NB4 (cell line): Measurements from ENCODE around the gene BLTP3B.

Source experiments
- MAX ChIP-seq: IDR thresholded peaks from 2 replicates; pipeline ENCODE4 v1.6.1; 2011; ENCODE audit warnings: low read depth, low read length
- MYC ChIP-seq: IDR thresholded peaks from 2 replicates; pipeline ENCODE4 v1.6.1; 2011; ENCODE audit warnings: low read depth, low read length
- POLR2A ChIP-seq: IDR thresholded peaks from 2 replicates; pipeline ENCODE4 v1.6.1; 2011; ENCODE audit warnings: mild to moderate bottlenecking; ENCODE audit not compliant: insufficient read length; ENCODE audit errors: extremely low read depth

GRCh38 chr12:100101000-100101399 lies 41.7 kb downstream of the BLTP3B start:
- no peak for TF ChIP-seq POLR2A
- TF ChIP-seq MAX = no peak
- no peak for TF ChIP-seq MYC
